HepG2 (cell line): Measurements from ENCODE around the gene TOM1L2. TPM values are rescaled to one million over a fixed set of nuclear protein-coding genes. Genes with fewer than 3 reads are reported as not detected.

ENCODE experiments used
- ARNT ChIP-seq: fragments of 450-650 bp; IDR thresholded peaks from 2 replicates; pipeline ENCODE4 v1.6.1; 2017
- GATAD2A ChIP-seq: IDR thresholded peaks from 2 replicates; pipeline ENCODE4 v1.6.1; 2016
- HNF1B ChIP-seq: sonication (generic); formaldehyde crosslinking; IDR thresholded peaks from 2 replicates; pipeline ENCODE4 v1.5.1; 2020; ENCODE audit warnings: mild to moderate bottlenecking, moderate library complexity, missing genetic modification reagents
- HNRNPL ChIP-seq: fragments of 200-400 bp; formaldehyde crosslinking; IDR thresholded peaks from 2 replicates; pipeline ENCODE4 v1.6.1; 2017; ENCODE audit warnings: mild to moderate bottlenecking, low read depth, low read length
- HNRNPLL ChIP-seq: fragments of 200-400 bp; formaldehyde crosslinking; IDR thresholded peaks from 2 replicates; pipeline ENCODE4 v1.6.1; 2017; ENCODE audit warnings: mild to moderate bottlenecking, low read depth, low read length; ENCODE audit not compliant: poor library complexity, severe bottlenecking
- JUND ChIP-seq: sonication (generic); formaldehyde crosslinking; IDR thresholded peaks from 2 replicates; pipeline ENCODE4 v1.8.0; 2022; ENCODE audit warnings: mild to moderate bottlenecking, missing genetic modification reagents
- KLF13 ChIP-seq: sonication (generic); formaldehyde crosslinking; IDR thresholded peaks from 2 replicates; pipeline ENCODE4 v1.4.0; 2020; ENCODE audit warnings: mild to moderate bottlenecking, missing genetic modification reagents
- NR2C2 ChIP-seq: sonication (generic); formaldehyde crosslinking; IDR thresholded peaks from 2 replicates; pipeline ENCODE4 v1.4.0; 2020; ENCODE audit warnings: missing genetic modification reagents, mild to moderate bottlenecking, moderate library complexity, borderline replicate concordance
- NRL ChIP-seq: sonication (generic); formaldehyde crosslinking; IDR thresholded peaks from 2 replicates; pipeline ENCODE4 v1.5.0; 2020; ENCODE audit warnings: missing genetic modification reagents, mild to moderate bottlenecking, moderate library complexity, borderline replicate concordance
- PHF20 ChIP-seq: sonication (generic); formaldehyde crosslinking; IDR thresholded peaks from 2 replicates; pipeline ENCODE4 v1.5.0; 2020; ENCODE audit warnings: mild to moderate bottlenecking, missing genetic modification reagents
- RFX1 ChIP-seq: fragments of 450-650 bp; IDR thresholded peaks from 2 replicates; pipeline ENCODE4 v1.6.1; 2017
- SYNCRIP ChIP-seq: fragments of 200-400 bp; formaldehyde crosslinking; IDR thresholded peaks from 2 replicates; pipeline ENCODE4 v1.6.1; 2018; ENCODE audit warnings: mild to moderate bottlenecking, low read depth, low read length; ENCODE audit not compliant: insufficient read depth
- ZBTB8A ChIP-seq: sonication (generic); formaldehyde crosslinking; IDR thresholded peaks from 2 replicates; pipeline ENCODE4 v1.4.0; 2020; ENCODE audit warnings: mild to moderate bottlenecking, low read depth, missing genetic modification reagents, borderline replicate concordance
- ZFX ChIP-seq: sonication (generic); formaldehyde crosslinking; IDR thresholded peaks from 2 replicates; pipeline ENCODE4 v1.4.0; 2020; ENCODE audit warnings: mild to moderate bottlenecking, low read depth, missing genetic modification reagents, moderate library complexity
- ZNF136 ChIP-seq: sonication (generic); formaldehyde crosslinking; IDR thresholded peaks from 2 replicates; pipeline ENCODE4 v1.8.1; 2022; ENCODE audit warnings: low read depth, mild to moderate bottlenecking, moderate library complexity, missing genetic modification reagents
- ZNF282 ChIP-seq: fragments of 450-650 bp; IDR thresholded peaks from 2 replicates; pipeline ENCODE4 v1.6.1; 2018; ENCODE audit not compliant: partially characterized antibody
- ZNF30 ChIP-seq: sonication (generic); formaldehyde crosslinking; IDR thresholded peaks from 2 replicates; pipeline ENCODE4 v1.5.0; 2020; ENCODE audit warnings: mild to moderate bottlenecking, missing genetic modification reagents
- ZNF770 ChIP-seq: sonication (generic); formaldehyde crosslinking; IDR thresholded peaks from 2 replicates; pipeline ENCODE4 v1.5.0; 2020; ENCODE audit warnings: mild to moderate bottlenecking, missing genetic modification reagents
- polyA plus RNA-seq, 8 experiments: library from polyadenylated mRNA; depleted of rRNA in 3 of 8; stranded (reverse) in 7 of 8; unstranded in 1 of 8; fragments of >200 nt; fragmentation: Illumina TruSeq in 4 of 8; extraction: Trizol in 4 of 8; gene quantifications; 2 replicates each; pipeline versions ENCODE4 v1.2.1 to v1.2.3, GENCODE V29; 2011 to 2016; ENCODE audit warnings: low read depth in 4 of 8, missing spikeins in 1 of 8, mixed read lengths in 1 of 8; ENCODE audit not compliant: insufficient read depth in 1 of 8
- total RNA-seq, 5 experiments: library from RNA; depleted of rRNA; stranded (reverse); fragments of >200 nt; fragmentation: Illumina TruSeq; extraction: Trizol; gene quantifications; 2 replicates each; pipeline ENCODE4 v1.2.3, GENCODE V29; 2016; ENCODE audit warnings: low read depth in 1 of 5
- TF ChIP-seq, protein P1 (sequence below): sonication (generic); formaldehyde crosslinking; IDR thresholded peaks from 2 replicates; pipeline ENCODE4 v1.5.1; 2020; ENCODE audit warnings: mild to moderate bottlenecking, missing genetic modification reagents, borderline replicate concordance
- TF ChIP-seq, protein P2 (sequence below): IDR thresholded peaks from 2 replicates; pipeline ENCODE4 v1.6.1; 2016; ENCODE audit warnings: missing compliant biosample characterization, missing genetic modification reagents, borderline replicate concordance

TOM1L2 gene
- total and polyA plus RNA-seq, 2 of the 13 experiments (the other 11 are each of a cell fraction or from before 2014, with no cell fraction given) = 4.7 to 7.4 TPM

GRCh38 chr17:17835415-17836249 is 136.6 kb downstream of the TOM1L2 start (continued):
- TF ChIP-seq KLF13 (CRISPR knock-in tag) (no peak), NRL (CRISPR knock-in tag) (peak; percentile 83; the same call in 1 of the 2 replicates), ZBTB8A (CRISPR knock-in tag) (no peak), ZFX (CRISPR knock-in tag) (no peak), HNRNPLL (no peak), ZNF770 (CRISPR knock-in tag) (peak; percentile 54), ARNT (no peak), JUND (CRISPR knock-in tag) (no peak), HNF1B (0 out of 2 replicates have a peak, but pooled peaks have one; percentile 79), GATAD2A (no peak), ZNF136 (no peak), SYNCRIP (no peak), RFX1 (no peak), HNRNPL (0 out of 2 replicates have a peak, but pooled peaks have one; percentile 19), PHF20 (CRISPR knock-in tag) (0 out of 2 replicates have a peak, but pooled peaks have one; percentile 3), NR2C2 (CRISPR knock-in tag) (no peak; the same call in 1 of the 2 replicates), ZNF30 (CRISPR knock-in tag) (no peak), ZNF282 (no peak)
- TF ChIP-seq, protein P1, sequence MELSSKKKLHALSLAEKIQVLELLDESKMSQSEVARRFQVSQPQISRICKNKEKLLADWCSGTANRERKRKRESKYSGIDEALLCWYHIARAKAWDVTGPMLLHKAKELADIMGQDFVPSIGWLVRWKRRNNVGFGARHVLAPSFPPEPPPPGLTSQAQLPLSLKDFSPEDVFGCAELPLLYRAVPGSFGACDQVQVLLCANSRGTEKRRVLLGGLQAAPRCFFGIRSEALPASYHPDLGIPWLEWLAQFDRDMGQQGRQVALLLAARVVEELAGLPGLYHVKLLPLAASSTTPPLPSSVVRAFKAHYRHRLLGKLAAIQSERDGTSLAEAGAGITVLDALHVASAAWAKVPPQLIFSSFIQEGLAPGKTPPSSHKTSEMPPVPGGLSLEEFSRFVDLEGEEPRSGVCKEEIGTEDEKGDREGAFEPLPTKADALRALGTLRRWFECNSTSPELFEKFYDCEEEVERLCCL = 0 out of 2 replicates have a peak, but pooled peaks have one; percentile 12
- TF ChIP-seq, protein P2, sequence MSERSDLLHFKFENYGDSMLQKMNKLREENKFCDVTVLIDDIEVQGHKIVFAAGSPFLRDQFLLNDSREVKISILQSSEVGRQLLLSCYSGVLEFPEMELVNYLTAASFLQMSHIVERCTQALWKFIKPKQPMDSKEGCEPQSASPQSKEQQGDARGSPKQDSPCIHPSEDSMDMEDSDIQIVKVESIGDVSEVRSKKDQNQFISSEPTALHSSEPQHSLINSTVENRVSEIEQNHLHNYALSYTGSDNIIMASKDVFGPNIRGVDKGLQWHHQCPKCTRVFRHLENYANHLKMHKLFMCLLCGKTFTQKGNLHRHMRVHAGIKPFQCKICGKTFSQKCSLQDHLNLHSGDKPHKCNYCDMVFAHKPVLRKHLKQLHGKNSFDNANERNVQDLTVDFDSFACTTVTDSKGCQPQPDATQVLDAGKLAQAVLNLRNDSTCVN (CRISPR knock-in tag) = peak; percentile 17; the same call in 1 of the 2 replicates
